ENCODE data around the gene USP6NL. TPM values are rescaled to one million over a fixed set of nuclear protein-coding genes. Genes with fewer than 3 reads are reported as not detected.

USP6NL gene
- total RNA-seq, 1 experiment from 2014 or later = 22.1 TPM

DNA sequence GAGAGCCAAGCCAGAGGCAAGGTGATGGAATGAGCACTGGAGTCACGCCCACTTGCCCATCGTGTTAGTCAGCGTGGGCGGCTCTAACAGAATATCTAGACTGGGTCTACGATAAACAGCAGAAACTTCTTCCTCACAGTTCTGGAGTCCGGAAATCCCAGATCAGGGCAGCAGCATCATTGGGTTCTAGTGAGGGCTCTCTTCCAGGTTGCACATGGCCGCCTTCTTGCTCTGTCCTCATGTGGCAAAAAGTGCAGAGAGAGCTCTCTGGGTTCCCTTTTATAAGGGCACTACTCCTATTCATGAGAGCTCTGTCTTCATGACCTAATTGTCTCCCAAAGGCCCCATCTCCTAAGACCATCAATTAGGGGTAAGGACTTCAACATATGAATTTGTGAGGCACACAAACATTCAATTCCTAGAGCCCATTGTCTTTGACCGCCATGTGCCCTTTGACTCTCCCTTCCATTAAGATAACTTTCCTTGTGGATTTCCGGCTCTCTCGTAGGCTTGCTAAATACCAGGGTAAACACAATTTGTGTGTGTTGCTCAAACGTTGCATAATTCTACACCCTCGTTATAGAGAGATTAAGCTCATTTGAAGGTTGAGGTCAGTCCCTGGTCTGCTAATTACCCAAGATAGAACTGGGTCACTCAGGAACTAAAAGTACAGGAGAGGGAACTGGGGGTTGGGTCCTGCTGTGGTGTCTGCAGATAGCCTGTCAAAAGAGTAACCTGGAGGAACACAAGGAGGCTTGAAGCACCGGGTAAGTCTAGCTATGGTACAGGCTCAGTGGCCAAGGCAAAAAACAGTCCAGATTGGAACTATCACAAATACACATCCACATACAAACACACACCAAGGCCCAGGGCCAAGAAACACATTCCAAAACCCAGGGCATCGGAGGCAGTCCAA is 28.7 kb upstream of the USP6NL start:
- BruUV-seq (replicated peaks) = no TSS peak
- no peaks in the 10 kb centered on the region for H3K9me3 ChIP-seq (ENCODE audit: insufficient read depth, low read depth)
- POLR2A ChIA-PET (ENCODE audit: unreplicated experiment) = no interaction called here
- H3K36me3 ChIP-seq (ENCODE audit: low read depth) = no peaks in the 10 kb centered on the region
- no peak overlapping the region for H3K4me2 ChIP-seq
- no peak overlapping the region for H3K4me3 ChIP-seq
- H3K27ac ChIP-seq = no peak overlapping the region
- H3F3A ChIP-seq (ENCODE audit: insufficient read depth, low read depth) = no peaks in the 10 kb centered on the region
- no peaks in the 10 kb centered on the region for H3K9me2 ChIP-seq (ENCODE audit: insufficient read depth)
- intact Hi-C loops (cut with micrococcal nuclease; ENCODE audit: unreplicated experiment) = no loop called here
- TF ChIP-seq EZH2 (IDR thresholded peaks at IDR 0.05; ENCODE audit: low read depth) (no peak), CTCF (conservative IDR thresholded peaks at IDR 0.05) (no peak)
- no peaks in the 10 kb centered on the region for H3K79me2 ChIP-seq (ENCODE audit: low read depth)
- H4K20me1 ChIP-seq (ENCODE audit: insufficient read depth) = no peaks in the 10 kb centered on the region
- no peaks in the 10 kb centered on the region for H3K27me3 ChIP-seq (ENCODE audit: insufficient read depth, low read depth)
- CTCF ChIA-PET = no interaction called here
- no peaks in the 10 kb centered on the region for H3K4me1 ChIP-seq (replicated peaks; ENCODE audit: insufficient read depth)
- no peak overlapping the region for H2AFZ ChIP-seq
- DNase-seq = no peak

DNA sequence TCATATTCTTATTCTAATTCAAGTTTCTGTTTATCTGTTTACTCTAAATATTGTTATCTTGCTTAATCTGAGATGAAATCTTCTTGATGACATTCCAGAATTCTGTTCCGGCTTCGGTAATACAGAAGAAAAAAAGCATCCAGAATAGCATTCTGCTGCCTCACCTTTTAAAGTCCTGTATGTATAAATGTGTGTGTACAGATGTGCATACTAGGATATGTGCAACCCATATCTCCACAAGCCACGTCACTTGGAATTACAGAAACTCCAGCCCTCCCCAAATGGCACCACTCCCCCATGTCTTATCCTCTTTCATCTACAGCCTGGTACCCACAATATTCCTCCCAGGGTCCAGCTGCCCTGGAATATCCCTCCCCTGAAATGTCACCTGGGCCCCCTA is 27.9 kb upstream of the USP6NL start:
- Histone ChIP-seq H3F3A (ENCODE audit: insufficient read depth, low read depth) (no peaks in the 10 kb centered on the region), H3K79me2 (ENCODE audit: low read depth) (no peaks in the 10 kb centered on the region), H3K4me2 (no peak overlapping the region), H2AFZ (no peak overlapping the region), H3K36me3 (ENCODE audit: low read depth) (no peaks in the 10 kb centered on the region), H3K27ac (no peak overlapping the region), H3K9me2 (ENCODE audit: insufficient read depth) (no peaks in the 10 kb centered on the region), H3K27me3 (ENCODE audit: insufficient read depth, low read depth) (no peaks in the 10 kb centered on the region), H3K9me3 (ENCODE audit: insufficient read depth, low read depth) (no peaks in the 10 kb centered on the region), H3K4me3 (no peak overlapping the region), H4K20me1 (ENCODE audit: insufficient read depth) (no peaks in the 10 kb centered on the region), H3K4me1 (replicated peaks; ENCODE audit: insufficient read depth) (no peaks in the 10 kb centered on the region)
- POLR2A ChIA-PET (ENCODE audit: unreplicated experiment) = no interaction called here
- DNase-seq = no peak
- intact Hi-C loops (cut with micrococcal nuclease; ENCODE audit: unreplicated experiment) = no loop called here
- CTCF ChIA-PET = no interaction called here
- BruUV-seq (replicated peaks) = no TSS peak
- no peak for TF ChIP-seq EZH2 (IDR thresholded peaks at IDR 0.05; ENCODE audit: low read depth)
- TF ChIP-seq CTCF (conservative IDR thresholded peaks at IDR 0.05) = no peak

GRCh38 chr10:11638055-11638698 is 26.7 kb upstream of the USP6NL start:
- CTCF ChIA-PET = no interaction called here
- no TSS peak for BruUV-seq (replicated peaks)

More at GRCh38 chr10:11638055-11638698, 26.7 kb upstream of the USP6NL start:
- POLR2A ChIA-PET (ENCODE audit: unreplicated experiment) = no interaction called here
- intact Hi-C loops (cut with micrococcal nuclease; ENCODE audit: unreplicated experiment) = no loop called here
- no peak for DNase-seq
- TF ChIP-seq EZH2 (IDR thresholded peaks at IDR 0.05; ENCODE audit: low read depth) (no peak), CTCF (conservative IDR thresholded peaks at IDR 0.05) (no peak)
- Histone ChIP-seq H3F3A (ENCODE audit: insufficient read depth, low read depth) (no peaks in the 10 kb centered on the region), H3K27ac (no peak overlapping the region), H3K36me3 (ENCODE audit: low read depth) (no peaks in the 10 kb centered on the region), H3K4me1 (replicated peaks; ENCODE audit: insufficient read depth) (no peaks in the 10 kb centered on the region), H3K79me2 (ENCODE audit: low read depth) (no peaks in the 10 kb centered on the region), H3K9me3 (ENCODE audit: insufficient read depth, low read depth) (no peaks in the 10 kb centered on the region), H3K4me3 (no peak overlapping the region), H4K20me1 (ENCODE audit: insufficient read depth) (no peaks in the 10 kb centered on the region), H3K4me2 (no peak overlapping the region), H3K9me2 (ENCODE audit: insufficient read depth) (no peaks in the 10 kb centered on the region), H3K27me3 (ENCODE audit: insufficient read depth, low read depth) (no peaks in the 10 kb centered on the region), H2AFZ (no peak overlapping the region)
